Measurements from ENCODE around the gene REV3L. TPM values are rescaled to one million over a fixed set of nuclear protein-coding genes. Genes with fewer than 3 reads are reported as not detected.

REV3L gene
- total RNA-seq, 2 experiments from 2014 or later, result 20.1 to 27.6 TPM

GRCh38 chr6:111280445-111280955 lies 202.5 kb downstream of the REV3L start:
- Mint-ChIP-seq H3K4me1 (ENCODE audit: low read depth) (peaks cover 2% of the 10 kb centered on the region), H3K27ac (no peak overlapping the region), H3K27me3 (no peaks in the 10 kb centered on the region), H3K36me3 (ENCODE audit: low read depth) (peaks cover 68% of the 10 kb centered on the region), H3K4me3 (no peak overlapping the region), H3K9me3 (peaks cover 5% of the 10 kb centered on the region)
- intact Hi-C loops (cut with micrococcal nuclease), result no loop called here
- TF ChIP-seq CTCF (IDR thresholded peaks at IDR 0.05), result no peak
- ChIA-PET POLR2A (no interaction called here), CTCF (interaction anchor here (0.9 kb wide), 1 partner anchor 21 kb away, joined by 3 read pairs; a partner anchor contains a TSS)
- DNase-seq, result no peak
- ATAC-seq, result no peak

DNA sequence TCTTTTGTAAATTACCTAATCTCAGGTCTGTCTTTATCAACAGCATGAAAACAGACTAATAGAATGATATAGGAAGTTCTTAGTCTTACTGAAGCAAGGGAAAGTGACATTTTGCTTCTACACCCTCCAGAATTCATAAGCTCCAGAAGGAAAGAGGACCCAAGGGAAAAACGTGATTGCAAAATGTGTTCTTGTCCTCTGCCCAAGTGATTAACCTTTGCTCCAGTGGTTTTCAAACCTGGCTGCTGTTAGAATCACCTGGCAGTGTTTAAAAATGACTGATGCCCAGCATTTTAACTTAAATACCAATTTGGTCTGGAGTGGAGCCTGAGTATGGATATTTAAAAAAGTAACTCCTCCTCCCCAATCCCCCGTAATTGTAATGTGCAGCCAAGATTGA lies 204.3 kb downstream of the REV3L start:
- no peaks in the 10 kb centered on the region for H3K27me3 Mint-ChIP-seq
- ChIA-PET POLR2A (no interaction called here), CTCF (interaction anchor here (1.4 kb wide), 1 partner anchor 220 kb away, joined by 4 read pairs; no protein-coding TSS in a partner anchor)
- H3K36me3 Mint-ChIP-seq (ENCODE audit: low read depth), result peaks cover 80% of the 10 kb centered on the region
- H3K4me1 Mint-ChIP-seq (ENCODE audit: low read depth), result peaks cover 4% of the 10 kb centered on the region
- intact Hi-C loops (cut with micrococcal nuclease), result no loop called here
- DNase-seq (no peak), ATAC-seq (no peak)
- no peak for TF ChIP-seq CTCF (IDR thresholded peaks at IDR 0.05)
- H3K9me3 Mint-ChIP-seq, result peaks cover 12% of the 10 kb centered on the region
- no peak overlapping the region for H3K4me3 Mint-ChIP-seq
- no peak overlapping the region for H3K27ac Mint-ChIP-seq

DNA sequence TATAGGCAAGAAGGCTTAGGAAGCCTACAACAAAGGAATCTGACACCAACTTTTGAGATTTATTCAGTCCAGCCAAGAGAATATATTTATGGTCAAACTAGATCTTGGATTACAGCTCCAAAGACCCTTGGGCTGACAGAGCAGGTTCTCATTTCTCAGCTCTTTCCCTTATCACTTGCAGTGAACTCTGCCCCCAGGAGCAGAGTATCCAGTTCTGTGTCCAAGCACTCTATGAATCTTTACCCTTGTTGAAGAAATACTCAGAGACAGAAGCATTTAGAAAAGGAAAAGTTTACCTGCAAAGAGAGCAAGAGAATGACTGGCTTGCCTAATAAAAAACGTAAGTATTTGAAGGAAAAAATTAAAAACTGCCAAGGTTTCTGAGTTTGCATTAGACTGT lies 205.2 kb downstream of the REV3L start:
- H3K9me3 Mint-ChIP-seq, result peaks cover 15% of the 10 kb centered on the region
- H3K36me3 Mint-ChIP-seq (ENCODE audit: low read depth), result peaks cover 87% of the 10 kb centered on the region
- no peak overlapping the region for H3K27ac Mint-ChIP-seq
- DNase-seq (no peak), ATAC-seq (no peak)
- POLR2A ChIA-PET, result no interaction called here
- intact Hi-C loops (cut with micrococcal nuclease), result no loop called here
- no peak overlapping the region for H3K4me3 Mint-ChIP-seq
- no peaks in the 10 kb centered on the region for H3K27me3 Mint-ChIP-seq
- TF ChIP-seq CTCF (IDR thresholded peaks at IDR 0.05), result no peak
- H3K4me1 Mint-ChIP-seq (ENCODE audit: low read depth), result peaks cover 7% of the 10 kb centered on the region
- CTCF ChIA-PET, result interaction anchor here (1.3 kb wide), 1 partner anchor 18 kb away, joined by 3 read pairs; no protein-coding TSS in a partner anchor

DNA sequence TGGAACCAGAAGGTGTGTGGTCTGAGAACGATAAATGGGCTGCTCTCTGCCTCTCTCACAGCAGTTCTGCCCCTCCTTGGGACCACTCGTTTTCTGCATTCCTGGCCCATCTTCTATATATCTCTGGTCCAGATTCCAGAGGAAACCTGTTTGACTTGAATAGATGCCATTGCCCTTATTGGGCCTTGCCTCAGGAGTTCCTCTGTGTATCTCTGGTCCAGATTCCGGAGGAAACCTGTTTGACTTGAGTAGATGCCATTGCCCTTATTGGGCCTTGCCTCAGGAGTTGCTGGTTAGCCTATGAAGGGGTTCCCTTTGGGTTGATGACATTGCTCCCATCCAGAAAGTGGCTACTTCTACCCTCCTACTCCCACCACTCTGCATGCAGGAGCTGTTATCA lies 206.3 kb downstream of the REV3L start:
- ATAC-seq (no peak), DNase-seq (no peak)
- ChIA-PET POLR2A (no interaction called here), CTCF (no interaction called here)
- intact Hi-C loops (cut with micrococcal nuclease), result no loop called here
- peaks cover 77% of the 10 kb centered on the region for H3K36me3 Mint-ChIP-seq (ENCODE audit: low read depth)
- no peak for TF ChIP-seq CTCF (IDR thresholded peaks at IDR 0.05)
- H3K4me3 Mint-ChIP-seq, result no peak overlapping the region
- H3K9me3 Mint-ChIP-seq, result peaks cover 15% of the 10 kb centered on the region
- peaks cover 7% of the 10 kb centered on the region for H3K4me1 Mint-ChIP-seq (ENCODE audit: low read depth)
- H3K27ac Mint-ChIP-seq, result no peak overlapping the region
- no peaks in the 10 kb centered on the region for H3K27me3 Mint-ChIP-seq

DNA sequence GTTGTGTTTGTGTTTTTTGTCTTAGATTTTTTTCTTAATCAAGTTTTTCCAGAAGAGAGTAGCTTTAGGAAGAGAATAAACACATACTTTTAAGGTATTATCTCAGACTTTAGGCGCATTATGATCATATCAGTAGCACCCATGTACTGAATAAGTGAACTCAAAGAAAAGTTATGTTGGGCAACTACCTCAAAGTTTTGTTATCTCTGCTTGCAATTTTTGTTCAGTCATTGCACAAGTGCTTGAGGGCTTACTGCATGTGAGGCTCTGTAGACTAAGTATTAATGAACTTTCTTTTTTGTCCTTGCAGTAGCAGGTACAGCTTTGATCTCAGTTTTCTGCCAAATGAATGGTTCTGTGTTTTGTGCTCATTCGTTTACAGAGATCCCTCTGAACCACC lies 206.7 kb downstream of the REV3L start:
- peaks cover 7% of the 10 kb centered on the region for H3K4me1 Mint-ChIP-seq (ENCODE audit: low read depth)
- H3K36me3 Mint-ChIP-seq (ENCODE audit: low read depth), result peaks cover 76% of the 10 kb centered on the region
- H3K27me3 Mint-ChIP-seq, result no peaks in the 10 kb centered on the region
- no peak overlapping the region for H3K27ac Mint-ChIP-seq
- CTCF ChIA-PET, result interaction anchor here (1.8 kb wide), 1 partner anchor 17 kb away, joined by 4 read pairs; a partner anchor contains a TSS
- no peak overlapping the region for H3K4me3 Mint-ChIP-seq
- intact Hi-C loops (cut with micrococcal nuclease), result no loop called here
- POLR2A ChIA-PET, result no interaction called here
- peaks cover 15% of the 10 kb centered on the region for H3K9me3 Mint-ChIP-seq
- no peak for DNase-seq
- ATAC-seq, result no peak
- TF ChIP-seq CTCF (IDR thresholded peaks at IDR 0.05), result no peak

Measured in activated CD8-positive, alpha-beta T cell treated with anti-CD3 and anti-CD28 coated beads for 36 hours (primary cell).